Body of pancreas (tissue), 4 donors: Measurements from ENCODE around the gene ATP2B2. TPM values are rescaled to one million over a fixed set of nuclear protein-coding genes. Genes with fewer than 3 reads are reported as not detected.

Experiments
- ATAC-seq: fragments of 150-250 bp; one replicate; pipeline ENCODE4 v1.9.1; 2016
- DNase-seq, 4 donors: peaks; one replicate each; pipeline ENCODE4 v3.0.0-alpha.2; 2019
- H3K27ac ChIP-seq, 4 donors: fragments of 200-600 bp; sonication (generic); 1 replicate in 3 of 4; 2 replicates in 1 of 4; pipeline versions ENCODE4 v1.5.1 to v1.6.1; 2016 to 2019; ENCODE audit warnings: mild to moderate bottlenecking in 1 of 4, mixed read lengths in 1 of 4, moderate library complexity in 1 of 4
- H3K27me3 ChIP-seq, 2 donors: fragments of 200-600 bp; sonication (generic); one replicate each; pipeline ENCODE4 v1.6.0; 2016; ENCODE audit warnings: mild to moderate bottlenecking in 1 of 2
- H3K36me3 ChIP-seq, 2 donors: fragments of 200-600 bp; sonication (generic); replicated peaks in 1 of 2; 2 replicates each; pipeline ENCODE4 v1.5.1; 2016; ENCODE audit warnings: low read depth in 2 of 2; ENCODE audit not compliant: insufficient read depth in 1 of 2
- H3K4me1 ChIP-seq: fragments of 200-600 bp; sonication (generic); one replicate; pipeline ENCODE4 v1.6.0; 2016
- H3K4me3 ChIP-seq, 2 donors: fragments of 200-600 bp; sonication (generic); 1 replicate in 1 of 2; 2 replicates in 1 of 2; pipeline ENCODE4 v1.5.1; 2016 to 2019
- H3K9me3 ChIP-seq, 3 donors: fragments of 200-600 bp; sonication (generic); 1 replicate in 2 of 3; 2 replicates in 1 of 3; pipeline ENCODE4 v1.5.1; 2016
- CTCF ChIP-seq, 7 experiments: fragments of 450-650 bp in 4 of 7; fragments of 200-600 bp in 3 of 7; sonication (generic) in 3 of 7; IDR thresholded peaks; one replicate each; pipeline ENCODE4 v1.5.1; 2016 to 2019; ENCODE audit warnings: antibody characterized with exemption in 7 of 7
- POLR2A ChIP-seq, 3 donors: fragments of 450-650 bp; IDR thresholded peaks; one replicate each; pipeline ENCODE4 v1.6.1; 2016; ENCODE audit warnings: antibody characterized with exemption in 3 of 3, mild to moderate bottlenecking in 2 of 3
- WGBS, 2 donors: methylation state at CpG; one replicate each; pipeline ENCODE4 v1.1.5; 2017; 5-methylcytosine and 5-hydroxymethylcytosine counted together
- intact Hi-C: fragments of 100-400 bp; cut with DNase I; formaldehyde crosslinking; loops from one replicate; pipeline ENCODE4 v1.15.1; 2023
- total RNA-seq, 2 donors: library from RNA; depleted of rRNA; stranded (reverse); fragments of >200 nt; gene quantifications; one replicate each; pipeline ENCODE4 v1.1.0, GENCODE V29; 2016

The ATP2B2 gene
- total RNA-seq, 2 donors from 2014 or later, result 0.52 TPM; not detected in 1

DNA sequence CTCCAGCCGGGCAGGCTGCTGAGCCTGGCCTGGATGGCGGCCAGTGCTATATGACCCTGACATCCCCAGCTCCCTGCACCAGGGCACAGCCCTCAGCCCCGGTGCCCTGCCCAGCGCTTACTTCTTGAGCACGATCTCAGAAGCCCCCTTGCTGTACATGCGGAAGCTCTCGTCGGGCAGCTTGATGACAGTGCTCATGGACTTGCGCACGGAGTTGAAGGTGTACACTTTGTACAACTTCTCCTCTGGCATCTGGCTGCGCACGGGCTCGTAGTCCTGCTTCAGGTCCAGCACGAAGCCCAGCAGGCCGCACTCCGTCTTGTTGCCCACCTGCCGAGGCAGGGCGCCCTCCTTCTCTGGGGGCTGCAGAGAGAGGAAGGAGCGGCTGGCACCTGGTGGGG, 145.6 kb downstream of the ATP2B2 start:
- intact Hi-C loops, result no loop called here
- Histone ChIP-seq H3K36me3 (no peaks in the 10 kb centered on the region), H3K4me1 (no peaks in the 10 kb centered on the region), H3K27me3 (no peaks in the 10 kb centered on the region), H3K9me3 (no peaks in the 10 kb centered on the region), H3K4me3 (no peak overlapping the region), H3K27ac (no peak overlapping the region)
- ATAC-seq, result no peak
- TF ChIP-seq POLR2A (IDR thresholded peaks at IDR 0.05) (no peak), CTCF (IDR thresholded peaks at IDR 0.05) (no peak)
- 75 to 82% methylated on average over 2 to 19 of the region's 19 CpGs for WGBS, 2 donors
- no peak for DNase-seq

GRCh38 chr3:10358309-10358980, 146.9 kb downstream of the ATP2B2 start:
- H3K9me3 ChIP-seq, result no peaks in the 10 kb centered on the region
- H3K36me3 ChIP-seq, result no peaks in the 10 kb centered on the region
- ATAC-seq (no peak), DNase-seq (no peak)
- no peaks in the 10 kb centered on the region for H3K27me3 ChIP-seq
- 88 to 92% methylated on average over 18 to 22 of the region's 22 CpGs for WGBS, 2 donors
- H3K4me3 ChIP-seq, result no peak overlapping the region
- TF ChIP-seq POLR2A (IDR thresholded peaks at IDR 0.05) (no peak), CTCF (IDR thresholded peaks at IDR 0.05) (no peak)
- no peak overlapping the region for H3K27ac ChIP-seq
- no peaks in the 10 kb centered on the region for H3K4me1 ChIP-seq
- intact Hi-C loops, result no loop called here

GRCh38 chr3:10357592-10358308, 147.6 kb downstream of the ATP2B2 start:
- H3K27ac ChIP-seq, result no peak overlapping the region
- no peak overlapping the region for H3K4me3 ChIP-seq
- WGBS, 2 donors, result 46 to 63% methylated on average over 6 to 7 of the region's 7 CpGs
- no peak for TF ChIP-seq POLR2A (IDR thresholded peaks at IDR 0.05)
- TF ChIP-seq CTCF (IDR thresholded peaks at IDR 0.05), result no peak
- no peaks in the 10 kb centered on the region for H3K4me1 ChIP-seq
- H3K27me3 ChIP-seq, result no peaks in the 10 kb centered on the region
- no peaks in the 10 kb centered on the region for H3K36me3 ChIP-seq
- no peaks in the 10 kb centered on the region for H3K9me3 ChIP-seq
- DNase-seq (peak in 1 of 4 donors; percentile 10), ATAC-seq (no peak)
- intact Hi-C loops, result no loop called here

DNA sequence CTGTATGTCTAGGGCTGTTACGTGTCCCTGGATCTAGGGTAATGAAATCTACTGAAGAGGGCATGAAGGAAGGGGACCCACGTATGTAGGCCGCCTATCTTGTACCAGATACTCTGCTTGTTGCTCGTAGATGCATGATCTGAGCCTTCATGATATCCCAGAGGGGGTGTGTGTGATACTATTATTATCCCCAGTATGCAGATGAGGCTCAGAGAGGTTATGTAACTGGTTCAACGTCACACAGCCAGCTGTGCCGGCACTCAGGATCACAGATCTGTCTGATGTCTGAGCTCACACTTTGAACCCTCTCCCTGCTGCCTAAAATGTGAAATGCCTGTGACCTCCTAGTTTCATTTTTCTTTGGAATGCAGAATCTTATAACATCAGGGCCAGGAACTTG, 148.3 kb downstream of the ATP2B2 start:
- Histone ChIP-seq H3K27me3 (no peaks in the 10 kb centered on the region), H3K4me3 (no peak overlapping the region), H3K27ac (no peak overlapping the region), H3K36me3 (no peaks in the 10 kb centered on the region), H3K4me1 (no peaks in the 10 kb centered on the region), H3K9me3 (no peaks in the 10 kb centered on the region)
- DNase-seq (no peak), ATAC-seq (no peak)
- WGBS, 2 donors, result 72 to 77% methylated on average over 6 of the region's 6 CpGs
- TF ChIP-seq POLR2A (IDR thresholded peaks at IDR 0.05) (no peak), CTCF (IDR thresholded peaks at IDR 0.05) (no peak)
- intact Hi-C loops, result no loop called here
